ENCODE measurements around the gene TRIB2. TPM values are rescaled to one million over a fixed set of nuclear protein-coding genes. Genes with fewer than 3 reads are reported as not detected.

The TRIB2 gene
- total and polyA plus RNA-seq, 2 of the 4 experiments (the other 2 are of a cell fraction), result 12.0 to 12.7 TPM

GRCh38 chr2:12764075-12764730, 47.5 kb downstream of the TRIB2 start (continued):
- TF ChIP-seq RAD21 (IDR thresholded peaks at IDR 0.05; ENCODE audit: low read length), result no peak

GRCh38 chr2:12764849-12765605, 48.3 kb downstream of the TRIB2 start:
- no peak overlapping the region for H3K4ac ChIP-seq (ENCODE audit: low read depth, low read length)
- no TSS peak for BruUV-seq (replicated peaks)
- no peak overlapping the region for H2AK9ac ChIP-seq (replicated peaks; ENCODE audit: low read depth, low read length, poor library complexity)
- H3K56ac ChIP-seq (ENCODE audit: extremely low read depth, insufficient read depth, low read length), result no peak overlapping the region
- dilution Hi-C loops (cut with HindIII; ENCODE audit: low sequenced_read_pairs, unreplicated experiment) (no loop called here), intact Hi-C loops (cut with micrococcal nuclease) (loop anchor here (5.0 kb wide), 1 partner anchor 37 kb away; no protein-coding TSS in a partner anchor), in situ Hi-C loops (cut with MboI; ENCODE audit: low sequenced_read_pairs) (no loop called here)
- no peak overlapping the region for H2AFZ ChIP-seq (replicated peaks; ENCODE audit: low read length, poor library complexity)
- POLR2A ChIA-PET (ENCODE audit: unreplicated experiment), result no interaction called here
- no peak overlapping the region for H2BK15ac ChIP-seq (ENCODE audit: low read depth, low read length)
- H4K8ac ChIP-seq (ENCODE audit: low read depth in 2 of 2, low read length in 2 of 2), result peak overlapping the region in 1 of 2 experiments; percentile 5; a peak in 2 of 4 replicates
- peak overlapping the region; percentile 63 for H2BK20ac ChIP-seq (ENCODE audit: low read depth, low read length)
- ATAC-seq (ENCODE audit: low read depth) (peak; percentile 56), DNase-seq (peak; percentile 58)
- no peak overlapping the region; the same call in 1 of the 2 replicates for H4K5ac ChIP-seq (ENCODE audit: low read depth, low read length)
- H3K23ac ChIP-seq (ENCODE audit: low read depth, low read length), result no peak overlapping the region
- H3K9me1 ChIP-seq (ENCODE audit: insufficient read depth, low read length), result no peaks in the 10 kb centered on the region; the same call in none of the 2 replicates
- H3K9me3 ChIP-seq (ENCODE audit: control insufficient read depth, insufficient read depth, low read length), result no peaks in the 10 kb centered on the region; the same call in 1 of the 2 replicates
- H3K79me1 ChIP-seq (ENCODE audit: low read depth in 1 of 2, low read length in 2 of 2), result no peaks in the 10 kb centered on the region
- H3K18ac ChIP-seq (ENCODE audit: low read depth, low read length), result peak overlapping the region; percentile 56; the same call in 1 of the 2 replicates
- H3K4me2 ChIP-seq (ENCODE audit: low read depth, low read length), result no peak overlapping the region
- TF ChIP-seq MAFK (IDR thresholded peaks at IDR 0.05; ENCODE audit: low read depth, low read length) (no peak), CTCF (conservative IDR thresholded peaks at IDR 0.05; ENCODE audit: low read depth, low read length) (no peak), CHD1 (IDR thresholded peaks at IDR 0.05; ENCODE audit: low read depth, low read length) (no peak), USF2 (IDR thresholded peaks at IDR 0.05; ENCODE audit: low read depth, low read length) (no peak), MAZ (IDR thresholded peaks at IDR 0.05; ENCODE audit: borderline replicate concordance, low read depth, low read length) (no peak), SMC3 (IDR thresholded peaks at IDR 0.05; ENCODE audit: low read depth, low read length) (no peak), MXI1 (IDR thresholded peaks at IDR 0.05; ENCODE audit: borderline replicate concordance, low read depth, low read length) (no peak), RFX5 (IDR thresholded peaks at IDR 0.05; ENCODE audit: low read depth, low read length) (no peak)
- H2BK5ac ChIP-seq (ENCODE audit: low read depth, low read length, poor library complexity, severe bottlenecking), result peak overlapping the region; percentile 90
- no peak overlapping the region for H3K4me3 ChIP-seq (ENCODE audit: insufficient read depth, low read depth, low read length)
- H3K27ac ChIP-seq (ENCODE audit: insufficient read depth, low read length), result no peak overlapping the region
- H2BK120ac ChIP-seq (ENCODE audit: low read depth, low read length), result peak overlapping the region; percentile 29; the same call in 1 of the 2 replicates
- H3K4me1 ChIP-seq (ENCODE audit: control insufficient read depth, insufficient read depth, low read length), result peaks cover 12% of the 10 kb centered on the region
- WGBS, 2 experiments (ENCODE audit: extremely low coverage in 2 of 2, insufficient read length in 1 of 2), result no CpG with 5 or more reads among the region's 7 CpGs
- no peak overlapping the region for H4K91ac ChIP-seq (ENCODE audit: insufficient read depth, low read depth, low read length)
- H3K14ac ChIP-seq (replicated peaks; ENCODE audit: low read depth, low read length), result 0 out of 2 replicates have a peak overlapping the region, but pooled peaks have one; percentile 73
- no peak overlapping the region for H3K9ac ChIP-seq (ENCODE audit: low read depth, low read length)
- no peaks in the 10 kb centered on the region for H3K27me3 ChIP-seq (ENCODE audit: control insufficient read depth, insufficient read depth, low read length)
- no peaks in the 10 kb centered on the region for H4K20me1 ChIP-seq (ENCODE audit: insufficient read depth, low read length)
- no peaks in the 10 kb centered on the region for H3K36me3 ChIP-seq (ENCODE audit: control insufficient read depth, insufficient read depth, low read length)
- CTCF ChIA-PET, result interaction anchor here (1.1 kb wide), 1 partner anchor 242 kb away, joined by 3 read pairs; no protein-coding TSS in a partner anchor
- H2AK5ac ChIP-seq (ENCODE audit: low read depth, low read length), result no peak overlapping the region
